ENCODE data around the gene EFCAB8.

The EFCAB8 gene

DNA sequence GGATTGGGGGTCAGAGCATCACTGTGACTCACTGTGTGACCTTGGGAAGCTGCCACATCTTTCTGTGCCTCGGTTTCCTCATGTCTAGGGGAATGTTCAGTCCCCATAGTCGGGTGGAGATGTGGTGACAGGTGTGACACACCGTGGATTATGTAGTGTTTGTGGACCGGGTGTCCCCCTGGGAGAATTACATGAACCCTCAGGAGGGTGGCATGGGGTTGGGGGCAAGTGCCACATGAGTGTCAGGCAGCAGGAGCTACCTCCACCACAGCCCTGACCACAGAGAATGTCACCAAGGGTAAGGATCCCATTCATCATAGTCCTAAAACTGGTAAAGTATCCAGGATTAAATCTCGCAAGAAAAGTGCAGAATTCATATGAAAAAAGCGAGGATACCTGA is 122.3 kb downstream of the EFCAB8 start:
- TF ChIP-seq ZNF70 (CRISPR knock-in tag; IDR thresholded peaks at IDR 0.05) (no peak), CSDC2 (CRISPR knock-in tag; IDR thresholded peaks at IDR 0.05) (no peak), GLIS3 (CRISPR knock-in tag; IDR thresholded peaks at IDR 0.05) (no peak), ISL1 (CRISPR knock-in tag; IDR thresholded peaks at IDR 0.05) (no peak), ARNTL (CRISPR knock-in tag; IDR thresholded peaks at IDR 0.05; ENCODE audit: borderline replicate concordance, low read depth) (no peak), TOX (CRISPR knock-in tag; IDR thresholded peaks at IDR 0.05; ENCODE audit: borderline replicate concordance) (no peak), ZFP3 (CRISPR knock-in tag; IDR thresholded peaks at IDR 0.05) (no peak), PPARA (CRISPR knock-in tag; IDR thresholded peaks at IDR 0.05; ENCODE audit: borderline replicate concordance) (no peak), SNAI2 (CRISPR knock-in tag; IDR thresholded peaks at IDR 0.05) (no peak), OSR1 (CRISPR knock-in tag; IDR thresholded peaks at IDR 0.05) (no peak)
- ATAC-seq: no peak

DNA sequence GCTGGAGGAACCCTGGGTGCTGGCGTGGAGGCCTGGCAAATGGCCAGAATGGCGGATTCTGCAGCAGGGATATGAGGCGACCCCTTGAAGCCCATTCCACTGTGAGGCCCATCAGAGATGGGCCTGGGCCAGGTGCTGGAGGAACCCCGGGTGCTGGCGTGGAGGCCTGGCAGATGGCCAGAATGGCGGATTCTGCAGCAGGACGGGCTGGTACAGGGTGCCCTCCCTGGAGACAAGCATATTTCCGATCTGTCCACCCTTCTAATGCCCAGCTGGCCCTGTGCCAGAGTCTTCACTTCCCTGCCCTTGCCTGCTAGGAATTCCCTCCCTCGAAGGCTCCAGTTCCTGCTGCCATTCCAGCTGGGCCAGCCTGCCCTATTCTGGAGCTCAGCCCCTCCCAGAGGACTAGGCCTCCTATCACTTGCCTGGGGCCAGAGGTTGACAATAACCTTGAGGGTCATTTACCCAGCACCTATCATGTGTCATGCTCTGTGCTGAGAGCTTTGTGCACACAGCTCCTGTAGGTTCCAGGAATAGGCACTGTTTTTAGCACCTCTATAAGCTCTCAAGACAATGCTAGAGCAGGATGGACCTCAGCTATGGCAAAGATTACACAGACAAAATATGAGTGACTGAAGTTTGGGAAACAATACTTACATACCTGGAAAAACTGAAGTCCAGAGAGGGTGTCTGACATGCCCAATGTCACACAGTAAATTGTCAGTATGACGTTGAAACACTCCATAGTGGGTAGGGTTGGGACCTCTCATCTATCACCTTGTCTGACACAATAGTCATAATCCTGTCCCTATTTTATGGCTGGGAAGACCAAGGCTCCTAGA is 124.1 kb downstream of the EFCAB8 start:
- no peak for ATAC-seq
- no peak for TF ChIP-seq ZNF565 (CRISPR knock-in tag; conservative IDR thresholded peaks at IDR 0.05; ENCODE audit: low read depth)
- TF ChIP-seq RARB (CRISPR knock-in tag; IDR thresholded peaks at IDR 0.05): no peak
- TF ChIP-seq ZFP30 (CRISPR knock-in tag; IDR thresholded peaks at IDR 0.05): no peak
- no peak for TF ChIP-seq SNAI2 (CRISPR knock-in tag; IDR thresholded peaks at IDR 0.05)
- TF ChIP-seq ESRRG (CRISPR knock-in tag; IDR thresholded peaks at IDR 0.05): no peak
- TF ChIP-seq TOX (CRISPR knock-in tag; IDR thresholded peaks at IDR 0.05; ENCODE audit: borderline replicate concordance): no peak
- TF ChIP-seq OSR1 (CRISPR knock-in tag; IDR thresholded peaks at IDR 0.05): no peak
- TF ChIP-seq ZFP3 (CRISPR knock-in tag; IDR thresholded peaks at IDR 0.05): no peak
- TF ChIP-seq, protein P1, sequence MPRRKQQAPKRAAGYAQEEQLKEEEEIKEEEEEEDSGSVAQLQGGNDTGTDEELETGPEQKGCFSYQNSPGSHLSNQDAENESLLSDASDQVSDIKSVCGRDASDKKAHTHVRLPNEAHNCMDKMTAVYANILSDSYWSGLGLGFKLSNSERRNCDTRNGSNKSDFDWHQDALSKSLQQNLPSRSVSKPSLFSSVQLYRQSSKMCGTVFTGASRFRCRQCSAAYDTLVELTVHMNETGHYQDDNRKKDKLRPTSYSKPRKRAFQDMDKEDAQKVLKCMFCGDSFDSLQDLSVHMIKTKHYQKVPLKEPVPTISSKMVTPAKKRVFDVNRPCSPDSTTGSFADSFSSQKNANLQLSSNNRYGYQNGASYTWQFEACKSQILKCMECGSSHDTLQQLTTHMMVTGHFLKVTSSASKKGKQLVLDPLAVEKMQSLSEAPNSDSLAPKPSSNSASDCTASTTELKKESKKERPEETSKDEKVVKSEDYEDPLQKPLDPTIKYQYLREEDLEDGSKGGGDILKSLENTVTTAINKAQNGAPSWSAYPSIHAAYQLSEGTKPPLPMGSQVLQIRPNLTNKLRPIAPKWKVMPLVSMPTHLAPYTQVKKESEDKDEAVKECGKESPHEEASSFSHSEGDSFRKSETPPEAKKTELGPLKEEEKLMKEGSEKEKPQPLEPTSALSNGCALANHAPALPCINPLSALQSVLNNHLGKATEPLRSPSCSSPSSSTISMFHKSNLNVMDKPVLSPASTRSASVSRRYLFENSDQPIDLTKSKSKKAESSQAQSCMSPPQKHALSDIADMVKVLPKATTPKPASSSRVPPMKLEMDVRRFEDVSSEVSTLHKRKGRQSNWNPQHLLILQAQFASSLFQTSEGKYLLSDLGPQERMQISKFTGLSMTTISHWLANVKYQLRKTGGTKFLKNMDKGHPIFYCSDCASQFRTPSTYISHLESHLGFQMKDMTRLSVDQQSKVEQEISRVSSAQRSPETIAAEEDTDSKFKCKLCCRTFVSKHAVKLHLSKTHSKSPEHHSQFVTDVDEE (CRISPR knock-in tag; IDR thresholded peaks at IDR 0.05): no peak
- TF ChIP-seq ZC3H10 (CRISPR knock-in tag; IDR thresholded peaks at IDR 0.05): no peak
- TF ChIP-seq ZNF8 (CRISPR knock-in tag; IDR thresholded peaks at IDR 0.05): no peak
- TF ChIP-seq PPARA (CRISPR knock-in tag; IDR thresholded peaks at IDR 0.05; ENCODE audit: borderline replicate concordance): no peak
- TF ChIP-seq ARNTL (CRISPR knock-in tag; IDR thresholded peaks at IDR 0.05; ENCODE audit: borderline replicate concordance, low read depth): no peak

DNA sequence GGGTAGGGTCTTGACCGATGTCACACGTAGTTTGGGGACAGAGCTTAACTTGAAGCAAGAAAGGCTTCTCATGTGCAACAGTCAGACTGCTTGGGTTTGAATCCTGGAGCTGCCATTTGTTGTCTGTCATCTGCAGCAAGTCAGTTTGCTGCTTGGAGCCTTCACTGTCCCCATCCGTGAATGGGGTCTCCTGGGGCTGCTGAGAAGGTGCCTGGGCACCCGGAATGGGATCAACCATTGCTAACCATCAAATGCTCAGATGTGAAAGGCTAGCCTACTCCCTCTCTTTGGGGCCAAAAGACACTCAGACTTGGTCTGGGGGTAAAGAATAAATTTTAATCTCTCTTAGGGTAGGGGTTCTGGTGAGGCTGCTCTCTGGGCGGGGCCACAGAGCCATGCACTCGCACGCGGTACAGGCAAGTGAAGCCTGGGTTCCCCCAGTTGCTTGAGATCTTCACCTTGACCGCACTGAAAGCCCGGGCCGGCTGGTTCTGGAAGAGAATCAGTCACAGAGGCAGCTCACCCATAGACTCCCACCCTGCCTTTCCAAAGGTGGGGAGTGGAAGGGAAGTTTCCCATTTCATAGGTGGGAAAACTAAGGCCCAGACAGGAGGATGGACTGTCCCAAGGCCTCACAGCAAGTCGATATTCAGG is 124.9 kb downstream of the EFCAB8 start:
- no peak for ATAC-seq
- TF ChIP-seq, protein P2, sequence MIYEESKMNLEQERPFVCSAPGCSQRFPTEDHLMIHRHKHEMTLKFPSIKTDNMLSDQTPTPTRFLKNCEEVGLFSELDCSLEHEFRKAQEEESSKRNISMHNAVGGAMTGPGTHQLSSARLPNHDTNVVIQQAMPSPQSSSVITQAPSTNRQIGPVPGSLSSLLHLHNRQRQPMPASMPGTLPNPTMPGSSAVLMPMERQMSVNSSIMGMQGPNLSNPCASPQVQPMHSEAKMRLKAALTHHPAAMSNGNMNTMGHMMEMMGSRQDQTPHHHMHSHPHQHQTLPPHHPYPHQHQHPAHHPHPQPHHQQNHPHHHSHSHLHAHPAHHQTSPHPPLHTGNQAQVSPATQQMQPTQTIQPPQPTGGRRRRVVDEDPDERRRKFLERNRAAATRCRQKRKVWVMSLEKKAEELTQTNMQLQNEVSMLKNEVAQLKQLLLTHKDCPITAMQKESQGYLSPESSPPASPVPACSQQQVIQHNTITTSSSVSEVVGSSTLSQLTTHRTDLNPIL (CRISPR knock-in tag; IDR thresholded peaks at IDR 0.05; ENCODE audit: low read depth): no peak
- TF ChIP-seq ARNTL (CRISPR knock-in tag; IDR thresholded peaks at IDR 0.05; ENCODE audit: borderline replicate concordance, low read depth): no peak
- TF ChIP-seq ZFP30 (CRISPR knock-in tag; IDR thresholded peaks at IDR 0.05): no peak
- no peak for TF ChIP-seq RARB (CRISPR knock-in tag; IDR thresholded peaks at IDR 0.05)
- TF ChIP-seq OSR1 (CRISPR knock-in tag; IDR thresholded peaks at IDR 0.05): no peak
- TF ChIP-seq GLIS3 (CRISPR knock-in tag; IDR thresholded peaks at IDR 0.05): no peak
- no peak for TF ChIP-seq ISL1 (CRISPR knock-in tag; IDR thresholded peaks at IDR 0.05)
- no peak for TF ChIP-seq ZNF8 (CRISPR knock-in tag; IDR thresholded peaks at IDR 0.05)
- no peak for TF ChIP-seq ZNF565 (CRISPR knock-in tag; conservative IDR thresholded peaks at IDR 0.05; ENCODE audit: low read depth)
- TF ChIP-seq CSDC2 (CRISPR knock-in tag; IDR thresholded peaks at IDR 0.05): no peak
- TF ChIP-seq TOX (CRISPR knock-in tag; IDR thresholded peaks at IDR 0.05; ENCODE audit: borderline replicate concordance): no peak
- no peak for TF ChIP-seq PPARA (CRISPR knock-in tag; IDR thresholded peaks at IDR 0.05; ENCODE audit: borderline replicate concordance)
- TF ChIP-seq ZC3H10 (CRISPR knock-in tag; IDR thresholded peaks at IDR 0.05): no peak
- TF ChIP-seq, protein P1 (CRISPR knock-in tag; IDR thresholded peaks at IDR 0.05): no peak
- no peak for TF ChIP-seq SNAI2 (CRISPR knock-in tag; IDR thresholded peaks at IDR 0.05)
- TF ChIP-seq, protein P3, sequence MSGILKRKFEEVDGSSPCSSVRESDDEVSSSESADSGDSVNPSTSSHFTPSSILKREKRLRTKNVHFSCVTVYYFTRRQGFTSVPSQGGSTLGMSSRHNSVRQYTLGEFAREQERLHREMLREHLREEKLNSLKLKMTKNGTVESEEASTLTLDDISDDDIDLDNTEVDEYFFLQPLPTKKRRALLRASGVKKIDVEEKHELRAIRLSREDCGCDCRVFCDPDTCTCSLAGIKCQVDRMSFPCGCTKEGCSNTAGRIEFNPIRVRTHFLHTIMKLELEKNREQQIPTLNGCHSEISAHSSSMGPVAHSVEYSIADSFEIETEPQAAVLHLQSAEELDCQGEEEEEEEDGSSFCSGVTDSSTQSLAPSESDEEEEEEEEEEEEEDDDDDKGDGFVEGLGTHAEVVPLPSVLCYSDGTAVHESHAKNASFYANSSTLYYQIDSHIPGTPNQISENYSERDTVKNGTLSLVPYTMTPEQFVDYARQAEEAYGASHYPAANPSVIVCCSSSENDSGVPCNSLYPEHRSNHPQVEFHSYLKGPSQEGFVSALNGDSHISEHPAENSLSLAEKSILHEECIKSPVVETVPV (CRISPR knock-in tag; IDR thresholded peaks at IDR 0.05): no peak
- TF ChIP-seq TCF4 (CRISPR knock-in tag; IDR thresholded peaks at IDR 0.05; ENCODE audit: borderline replicate concordance): no peak
- TF ChIP-seq ESRRG (CRISPR knock-in tag; IDR thresholded peaks at IDR 0.05): no peak
- TF ChIP-seq ZNF70 (CRISPR knock-in tag; IDR thresholded peaks at IDR 0.05): no peak
- no peak for TF ChIP-seq ZFP3 (CRISPR knock-in tag; IDR thresholded peaks at IDR 0.05)

Data from SK-N-SH treated with all-trans-retinoic acid at 6 μM for 48 hours (cell line).